Measurements from ENCODE around the gene DGKQ. TPM values are rescaled to one million over a fixed set of nuclear protein-coding genes. Genes with fewer than 3 reads are reported as not detected.

The DGKQ gene
- total RNA-seq (2022; extraction: Qiagen RNA extraction; ENCODE audit: low read depth), result 4.6 to 8.5 TPM (median 7.6 TPM) in 5 replicates

GRCh38 chr4:973431-974397 is at the start of gene DGKQ:
Gene DGKQ (minus strand): TSS chr4:973569. CDS start chr4:973482, 87 bp downstream.

GRCh38 chr4:1011022-1011665 is 37.8 kb upstream of the DGKQ start, which contains the start of gene FGFRL1:
Gene FGFRL1 (plus strand): TSS chr4:1011626. CDS start chr4:1012486, 860 bp downstream.

GRCh38 chr4:993111-994029 is 20.0 kb upstream of the DGKQ start, which contains the start of gene SLC26A1:
Gene SLC26A1 (minus strand): TSS chr4:993404. CDS start chr4:991703, 1,701 bp downstream.

GRCh38 chr4:986879-987623 is 13.7 kb upstream of the DGKQ start, which contains the start of gene IDUA:
Gene IDUA (plus strand): TSS chr4:987044. CDS start chr4:987085, 41 bp downstream.

GRCh38 chr4:931960-932712 is 41.2 kb downstream of the DGKQ start, which contains the start of the genes GAK and TMEM175:
Gene GAK (minus strand): TSS chr4:932316. CDS start chr4:932187, 129 bp downstream.
Gene TMEM175 (plus strand): TSS chr4:932460. CDS start chr4:947740, 15,280 bp downstream.

Other genes starting within 250 kb of the DGKQ start
- 0.25 to 1.2 TPM (median 0.44 TPM) in 5 replicates for gene CPLX1, start 147.4 kb downstream of the DGKQ start, total RNA-seq (2022; extraction: Qiagen RNA extraction; ENCODE audit: low read depth)
- 36.0 to 50.8 TPM (median 50.3 TPM) in 5 replicates for gene GAK, start 41.3 kb downstream of the DGKQ start, total RNA-seq (2022; extraction: Qiagen RNA extraction; ENCODE audit: low read depth)
- 8.1 to 10.2 TPM (median 9.6 TPM) in 5 replicates for gene TMEM175, start 41.1 kb downstream of the DGKQ start, total RNA-seq (2022; extraction: Qiagen RNA extraction; ENCODE audit: low read depth)
- gene IDUA, start 13.5 kb upstream of the DGKQ start, total RNA-seq (2022; extraction: Qiagen RNA extraction; ENCODE audit: low read depth), result 7.9 to 15.2 TPM (median 11.3 TPM) in 5 replicates
- 0.14 to 0.27 TPM (median 0.23 TPM) in 5 replicates for gene SLC26A1, start 19.8 kb upstream of the DGKQ start, total RNA-seq (2022; extraction: Qiagen RNA extraction; ENCODE audit: low read depth)
- gene FGFRL1, start 38.1 kb upstream of the DGKQ start, total RNA-seq (2022; extraction: Qiagen RNA extraction; ENCODE audit: low read depth), result 15.5 to 22.5 TPM (median 18.9 TPM) in 5 replicates
- gene RNF212, start 140.0 kb upstream of the DGKQ start, total RNA-seq (2022; extraction: Qiagen RNA extraction; ENCODE audit: low read depth), result 1.8 to 3.5 TPM (median 2.7 TPM) in 5 replicates
- gene SPON2, start 199.0 kb upstream of the DGKQ start, total RNA-seq (2022; extraction: Qiagen RNA extraction; ENCODE audit: low read depth), result 0.09 to 0.80 TPM (median 0.30 TPM) in 5 replicates

Measured in A549 treated with GW870086 at 1 μM for 4 hours (cell line).